Dermis blood vessel endothelial cell (primary cell): Measurements from ENCODE around the gene TNFAIP8L1. TPM values are rescaled to one million over a fixed set of nuclear protein-coding genes. Genes with fewer than 3 reads are reported as not detected.
"Not testable (repeated sequence)": the region's sequence is repeated elsewhere in the genome, so short reads cannot be mapped to it uniquely, and the experiment has no call there.

ENCODE experiments used
- DNase-seq: peaks from one replicate; pipeline ENCODE4 v3.0.0; 2010
- total RNA-seq: library from RNA; depleted of rRNA; stranded (reverse); fragments of >200 nt; gene quantifications from 2 replicates; pipeline ENCODE4 v1.2.3, GENCODE V29; 2014

Gene TNFAIP8L1
- total RNA-seq, 1 donor from 2014 or later = 70.1 TPM

GRCh38 chr19:4680021-4680420, 40.7 kb downstream of the TNFAIP8L1 start:
- DNase-seq = not testable (repeated sequence)

- no peak for DNase-seq
These were observed 43.3 kb downstream of the TNFAIP8L1 start for GRCh38 chr19:4682417-4683200.

GRCh38 chr19:4684312-4685095, 45.2 kb downstream of the TNFAIP8L1 start:
- DNase-seq = no peak

- DNase-seq = no peak
These were observed 47.4 kb downstream of the TNFAIP8L1 start for GRCh38 chr19:4686700-4687099.

- DNase-seq = peak; percentile 9
These were observed 48.1 kb downstream of the TNFAIP8L1 start for GRCh38 chr19:4687396-4687795.

- DNase-seq = no peak
These were observed 49.3 kb downstream of the TNFAIP8L1 start for GRCh38 chr19:4688587-4688986.

- DNase-seq = no peak
These were observed 50.1 kb downstream of the TNFAIP8L1 start for GRCh38 chr19:4689403-4689802.

GRCh38 chr19:4690361-4690760, 51.0 kb downstream of the TNFAIP8L1 start:
- no peak for DNase-seq

GRCh38 chr19:4691373-4691772, 52.1 kb downstream of the TNFAIP8L1 start:
- DNase-seq = no peak

- DNase-seq = no peak
These were observed 53.1 kb downstream of the TNFAIP8L1 start for GRCh38 chr19:4692251-4693077.

GRCh38 chr19:4693078-4693350, 53.7 kb downstream of the TNFAIP8L1 start:
- DNase-seq = no peak

GRCh38 chr19:4693471-4694121, 54.3 kb downstream of the TNFAIP8L1 start:
- DNase-seq = no peak

GRCh38 chr19:4694211-4694987, 55.1 kb downstream of the TNFAIP8L1 start:
- peak; percentile 90 for DNase-seq

GRCh38 chr19:4695224-4695731, 56.0 kb downstream of the TNFAIP8L1 start:
- DNase-seq = peak; percentile 11

- no peak for DNase-seq
These were observed 58.0 kb downstream of the TNFAIP8L1 start for GRCh38 chr19:4697304-4697703.

- no peak for DNase-seq
These were observed 60.7 kb downstream of the TNFAIP8L1 start for GRCh38 chr19:4699826-4700692.

- no peak for DNase-seq
These were observed 61.3 kb downstream of the TNFAIP8L1 start for GRCh38 chr19:4700693-4700970.

- DNase-seq = no peak
These were observed 62.2 kb downstream of the TNFAIP8L1 start for GRCh38 chr19:4701557-4701956.

GRCh38 chr19:4702764-4703163, 63.4 kb downstream of the TNFAIP8L1 start:
- DNase-seq = no peak

- DNase-seq = no peak
These were observed 64.5 kb downstream of the TNFAIP8L1 start for GRCh38 chr19:4703671-4704316.
